H1 (cell line): ENCODE measurements around the gene AGPS. TPM values are rescaled to one million over a fixed set of nuclear protein-coding genes. Genes with fewer than 3 reads are reported as not detected.

Experiments used
- CTCF ChIA-PET: fragments of 300-600 bp; sonication (Branson Sonifier 250); formaldehyde crosslinking; loops from one replicate; lab custom pipeline; 2021; ENCODE audit not compliant: partially characterized antibody; lab: Charles Lee
- POLR2A ChIA-PET: fragments of 300-600 bp; sonication (Branson Sonifier 250); formaldehyde crosslinking; loops from one replicate; lab custom pipeline; 2021; ENCODE audit warnings: inconsistent platforms; ENCODE audit not compliant: partially characterized antibody; lab: Charles Lee
- DNase-seq, 2 experiments: peaks; one replicate each; pipeline versions ENCODE4 v3.0.0 to v3.0.0-alpha.2; 2010 to 2022; ENCODE audit warnings: low spot score in 2 of 2, low read depth in 1 of 2, mixed read lengths in 1 of 2
- FAIRE-seq: peaks from 2 replicates; lab custom pipeline; 2011; peaks lifted over from hg19 to GRCh38; lab: Jason Lieb, UNC
- H2AFZ ChIP-seq: 2 replicates; pipeline ENCODE4 v1.8.1; 2012; ENCODE audit warnings: low read length, inconsistent platforms
- H2AK5ac ChIP-seq: 2 replicates; pipeline ENCODE4 v1.6.1; 2013; ENCODE audit warnings: low read depth, low read length
- H2BK120ac ChIP-seq: replicated peaks from 2 replicates; pipeline ENCODE3; 2013; ENCODE audit warnings: low read depth, low read length, inconsistent platforms
- H2BK12ac ChIP-seq: 2 replicates; pipeline ENCODE4 v1.6.1; 2013; ENCODE audit warnings: low read depth, low read length
- H2BK15ac ChIP-seq: 2 replicates; pipeline ENCODE4 v1.6.1; 2013; ENCODE audit warnings: low read length
- H2BK20ac ChIP-seq: 2 replicates; pipeline ENCODE4 v1.6.1; 2013; ENCODE audit warnings: low read length
- H2BK5ac ChIP-seq: 2 replicates; pipeline ENCODE4 v1.6.1; 2013; ENCODE audit warnings: low read depth, low read length
- H3K14ac ChIP-seq: 2 replicates; pipeline ENCODE4 v1.6.1; 2013; ENCODE audit warnings: inconsistent platforms; ENCODE audit not compliant: insufficient read length
- H3K18ac ChIP-seq: 2 replicates; pipeline ENCODE4 v1.6.1; 2013; ENCODE audit warnings: low read length; ENCODE audit errors: extremely low read depth
- H3K23ac ChIP-seq: 2 replicates; pipeline ENCODE4 v1.6.1; 2013; ENCODE audit warnings: inconsistent platforms; ENCODE audit not compliant: insufficient read length
- H3K23me2 ChIP-seq: 2 replicates; pipeline ENCODE4 v1.6.1; 2013; ENCODE audit warnings: low read depth, low read length
- H3K27ac ChIP-seq: 2 replicates; pipeline ENCODE4 v1.6.1; 2011; ENCODE audit warnings: low read depth, low read length, inconsistent platforms
- H3K27me3 ChIP-seq, 4 experiments: replicated peaks in 1 of 4; 1 replicate in 1 of 4; 2 replicates in 3 of 4; pipeline versions ENCODE4 v1.6.1 to v1.8.1; 2011 to 2013; ENCODE audit warnings: low read length in 3 of 4, mild to moderate bottlenecking in 3 of 4, inconsistent platforms in 2 of 4, mixed read lengths in 2 of 4, moderate library complexity in 1 of 4; ENCODE audit not compliant: control insufficient read depth in 3 of 4, insufficient read depth in 3 of 4; ENCODE audit errors: extremely low read depth in 1 of 4
- H3K36me3 ChIP-seq, 4 experiments: 2 replicates each; pipeline versions ENCODE4 v1.6.1 to v1.8.1; 2011 to 2013; ENCODE audit warnings: mild to moderate bottlenecking in 4 of 4, low read length in 3 of 4, moderate library complexity in 2 of 4, control low read depth in 1 of 4, inconsistent platforms in 1 of 4; ENCODE audit not compliant: insufficient read depth in 4 of 4, control insufficient read depth in 2 of 4
- H3K4ac ChIP-seq: replicated peaks from 2 replicates; pipeline ENCODE3; 2013; ENCODE audit warnings: low read length, low read depth, mixed read lengths, inconsistent platforms; ENCODE audit not compliant: insufficient read length
- H3K4me1 ChIP-seq, 4 experiments: replicated peaks in 1 of 4; 1 replicate in 1 of 4; 2 replicates in 3 of 4; pipeline versions ENCODE4 v1.6.1 to v1.8.1; 2011 to 2013; ENCODE audit warnings: low read length in 3 of 4, inconsistent platforms in 2 of 4, mixed read lengths in 1 of 4; ENCODE audit not compliant: insufficient read depth in 4 of 4, control insufficient read depth in 3 of 4
- H3K4me2 ChIP-seq, 2 experiments: 2 replicates each; pipeline versions ENCODE4 v1.6.1 to v1.8.1; 2011 to 2013; ENCODE audit warnings: low read depth in 2 of 2, low read length in 2 of 2, control low read depth in 1 of 2, inconsistent platforms in 1 of 2, mild to moderate bottlenecking in 1 of 2; ENCODE audit not compliant: insufficient read depth in 1 of 2
- H3K4me3 ChIP-seq, 4 experiments: fragments of 200-600, 300-600 bp in 1 of 4; sonication (generic), shearing (Covaris generic), sonication (Bioruptor Twin) in 1 of 4; 2 replicates each; pipeline versions ENCODE4 v1.5.1 to v1.8.1; 2011 to 2016; ENCODE audit warnings: low read length in 4 of 4, low read depth in 3 of 4, control low read depth in 2 of 4, inconsistent platforms in 2 of 4, mild to moderate bottlenecking in 2 of 4, mixed read lengths in 1 of 4, moderate library complexity in 1 of 4; ENCODE audit not compliant: insufficient read depth in 2 of 4; ENCODE audit errors: extremely low read depth in 1 of 4
- H3K56ac ChIP-seq: replicated peaks from 2 replicates; pipeline ENCODE3; 2013; ENCODE audit warnings: low read depth, mild to moderate bottlenecking, mixed read lengths, low read length, inconsistent platforms; ENCODE audit not compliant: insufficient read length
- H3K79me1 ChIP-seq: 2 replicates; pipeline ENCODE4 v1.6.1; 2013; ENCODE audit warnings: low read depth, low read length, control low read depth
- H3K79me2 ChIP-seq, 2 experiments: 2 replicates each; pipeline versions ENCODE4 v1.6.1 to v1.8.1; 2012 to 2013; ENCODE audit warnings: low read length in 2 of 2, mild to moderate bottlenecking in 2 of 2, inconsistent platforms in 1 of 2; ENCODE audit not compliant: insufficient read depth in 2 of 2, control insufficient read depth in 1 of 2
- H3K9ac ChIP-seq, 4 experiments: replicated peaks in 1 of 4; 1 replicate in 1 of 4; 2 replicates in 3 of 4; pipeline versions ENCODE4 v1.6.1 to v1.8.1; 2011 to 2013; ENCODE audit warnings: low read depth in 3 of 4, low read length in 3 of 4, control low read depth in 2 of 4, mild to moderate bottlenecking in 2 of 4, moderate library complexity in 2 of 4, inconsistent platforms in 1 of 4; ENCODE audit errors: extremely low read depth in 1 of 4
- H3K9me3 ChIP-seq, 2 experiments: 2 replicates each; pipeline versions ENCODE4 v1.6.1 to v1.8.1; 2012 to 2013; ENCODE audit warnings: mild to moderate bottlenecking in 2 of 2, moderate library complexity in 2 of 2, control low read depth in 1 of 2, inconsistent platforms in 1 of 2, low read depth in 1 of 2, low read length in 1 of 2, mixed read lengths in 1 of 2; ENCODE audit not compliant: insufficient read depth in 2 of 2
- H4K20me1 ChIP-seq, 2 experiments: replicated peaks in 1 of 2; 2 replicates each; pipeline versions ENCODE3 to v1.8.1; 2011 to 2013; ENCODE audit warnings: inconsistent platforms in 2 of 2, low read length in 2 of 2, mild to moderate bottlenecking in 1 of 2; ENCODE audit not compliant: insufficient read depth in 2 of 2, control insufficient read depth in 1 of 2
- H4K5ac ChIP-seq: 2 replicates; pipeline ENCODE4 v1.6.1; 2013; ENCODE audit warnings: low read length, low read depth, mixed read lengths, inconsistent platforms; ENCODE audit not compliant: insufficient read length
- H4K8ac ChIP-seq: 2 replicates; pipeline ENCODE4 v1.8.0; 2013; ENCODE audit warnings: mild to moderate bottlenecking, moderate library complexity, low read length, inconsistent platforms; ENCODE audit not compliant: insufficient read depth; ENCODE audit errors: extremely low read depth
- H4K91ac ChIP-seq: replicated peaks from 2 replicates; pipeline ENCODE3; 2013; ENCODE audit warnings: low read length, mixed read lengths, inconsistent platforms; ENCODE audit not compliant: insufficient read length
- ATF3 ChIP-seq: IDR thresholded peaks from 2 replicates; pipeline ENCODE4 v1.6.1; 2011; ENCODE audit warnings: low read depth, mild to moderate bottlenecking, low read length; ENCODE audit not compliant: insufficient read depth
- BCL11A ChIP-seq, 2 experiments: IDR thresholded peaks; one replicate each; pipeline ENCODE4 v1.6.1; 2011; ENCODE audit warnings: low read depth in 2 of 2, low read length in 2 of 2, mild to moderate bottlenecking in 2 of 2
- GTF2F1 ChIP-seq: IDR thresholded peaks from 2 replicates; pipeline ENCODE4 v1.6.1; 2012; ENCODE audit warnings: low read depth, low read length, improper control_type of control experiment, borderline replicate concordance
- JUN ChIP-seq: IDR thresholded peaks from 2 replicates; pipeline ENCODE4 v1.6.1; 2011; ENCODE audit warnings: low read depth, mild to moderate bottlenecking, improper control_type of control experiment, low read length
- POU5F1 ChIP-seq: IDR thresholded peaks from 2 replicates; pipeline ENCODE4 v1.6.1; 2011; ENCODE audit warnings: low read depth, mild to moderate bottlenecking, low read length, moderate library complexity
- SP2 ChIP-seq: IDR thresholded peaks from 2 replicates; pipeline ENCODE4 v1.6.1; 2012; ENCODE audit warnings: mild to moderate bottlenecking, low read length, inconsistent platforms
- WGBS, 2 experiments: shearing (Covaris generic) in 1 of 2; methylation state at CpG; one replicate each; pipeline versions ENCODE4 v1.1.6 to v1.1.7; 2013 to 2015; ENCODE audit warnings: low lambda C conversion rate in 2 of 2, mixed read lengths in 2 of 2, inconsistent platforms in 1 of 2, low coverage in 1 of 2, missing lambda C conversion rate in 1 of 2; ENCODE audit not compliant: insufficient replicate concordance in 2 of 2, insufficient coverage in 1 of 2, insufficient read length in 1 of 2; ENCODE audit errors: extremely low coverage in 1 of 2, missing lambda C conversion rate in 1 of 2; 5-methylcytosine and 5-hydroxymethylcytosine counted together
- polyA plus RNA-seq, 7 experiments: library from polyadenylated mRNA; depleted of rRNA in 3 of 7; stranded (reverse) in 5 of 7; unstranded in 2 of 7; fragments of >200 nt in 5 of 7; fragments of 200-250 nt in 2 of 7; gene quantifications; 1 replicate in 5 of 7; 2 replicates in 1 of 7; 4 replicates in 1 of 7; pipeline versions ENCODE4 v1.2.1 to v1.2.3, GENCODE V29; 2011 to 2013; ENCODE audit warnings: missing spikeins in 2 of 7, mixed read lengths in 2 of 7
- total RNA-seq: library from RNA; stranded (reverse); fragmentation: NEBNext Ultra II Directional; extraction: Animal tissue kit (Norgen Biotek cat#: 25700); gene quantifications from 2 replicates; pipeline ENCODE4 v1.2.1, GENCODE V29; 2021

The AGPS gene
- total and polyA plus RNA-seq, 2 of the 8 experiments (the other 6 are each of a cell fraction or from before 2014, with no cell fraction given) = 7.3 to 57.8 TPM

- H2BK20ac ChIP-seq = no peak overlapping the region
- H3K23me2 ChIP-seq = no peaks in the 10 kb centered on the region; the same call in 1 of the 2 replicates
- no peak overlapping the region for H2BK15ac ChIP-seq
- no peak overlapping the region for H3K27ac ChIP-seq
- no peak for FAIRE-seq
- no peak overlapping the region for H3K4me2 ChIP-seq
- DNase-seq = no peak
- no peak overlapping the region for H3K14ac ChIP-seq
- no peak overlapping the region for H2AK5ac ChIP-seq
- no peak overlapping the region for H4K8ac ChIP-seq
- H2BK5ac ChIP-seq = no peak overlapping the region
- peaks cover 0 to 5% (median 0%) of the 10 kb centered on the region in 4 experiments; a peak in 1 of 8 replicates for H3K36me3 ChIP-seq
- no peak overlapping the region for H4K5ac ChIP-seq
- no peak for TF ChIP-seq JUN
- no peak for TF ChIP-seq BCL11A (IDR thresholded peaks at IDR 0.05; ENCODE audit: low read depth in 2 of 2, low read length in 2 of 2)
- no peak for TF ChIP-seq ATF3
- TF ChIP-seq SP2 = no peak
- TF ChIP-seq GTF2F1 = no peak
- no peak for TF ChIP-seq POU5F1
- no peak overlapping the region for H3K9ac ChIP-seq
- H3K9me3 ChIP-seq = no peaks in the 10 kb centered on the region
- no peaks in the 10 kb centered on the region for H3K4me1 ChIP-seq
- no peak overlapping the region for H2BK12ac ChIP-seq
- H3K27me3 ChIP-seq = no peaks in the 10 kb centered on the region
- no peaks in the 10 kb centered on the region for H3K79me2 ChIP-seq
- no peak overlapping the region for H3K23ac ChIP-seq
- H3K4ac ChIP-seq = no peak overlapping the region
- ChIA-PET POLR2A (no interaction called here), CTCF (interaction anchor here (1.0 kb wide), 1 partner anchor 216 kb away, joined by 3 read pairs; no protein-coding TSS in a partner anchor)
- no peak overlapping the region for H3K56ac ChIP-seq
- H3K18ac ChIP-seq = no peak overlapping the region
- no peak overlapping the region for H2BK120ac ChIP-seq
- H3K4me3 ChIP-seq = no peak overlapping the region
- no peaks in the 10 kb centered on the region for H4K20me1 ChIP-seq
- no peak overlapping the region for H4K91ac ChIP-seq
- H3K79me1 ChIP-seq = no peaks in the 10 kb centered on the region
- WGBS, 2 experiments = 96% methylated on average over 2 of the region's 2 CpGs; no CpG with 5 or more reads in 1 of the 2 experiments
- no peak overlapping the region for H2AFZ ChIP-seq
Measured at GRCh38 chr2:177506998-177507397, 114.4 kb downstream of the AGPS start.
